OCI-LY1 (cell line): ENCODE data around the gene KIF17.

Experiments
- H2AFZ ChIP-seq: fragments of 200-600 bp; sonication (generic), shearing (Covaris generic); 2 replicates; pipeline ENCODE4 v1.6.0; 2014; ENCODE audit warnings: antibody characterized with exemption, mild to moderate bottlenecking, low read length
- H3F3A ChIP-seq: fragments of 200-600 bp; sonication (generic), shearing (Covaris generic); 2 replicates; pipeline ENCODE4 v1.6.0; 2014; ENCODE audit warnings: mild to moderate bottlenecking, antibody characterized with exemption, low read length, moderate library complexity; ENCODE audit not compliant: insufficient read depth
- H3K27ac ChIP-seq: fragments of 200-600 bp; sonication (generic); 2 replicates; pipeline ENCODE4 v1.5.1; 2014; ENCODE audit warnings: low read length, mixed run types, mild to moderate bottlenecking, low read depth; ENCODE audit not compliant: poor library complexity, severe bottlenecking
- H3K27me3 ChIP-seq: fragments of 200-600 bp; sonication (generic); 2 replicates; pipeline ENCODE4 v1.6.0; 2014; ENCODE audit warnings: antibody characterized with exemption, mild to moderate bottlenecking, low read length, moderate library complexity; ENCODE audit not compliant: insufficient read depth
- H3K36me3 ChIP-seq: fragments of 200-600 bp; sonication (generic); 2 replicates; pipeline ENCODE4 v1.6.1; 2014; ENCODE audit warnings: mild to moderate bottlenecking, antibody characterized with exemption, low read length, moderate library complexity, mixed read lengths; ENCODE audit not compliant: insufficient read depth
- H3K4me1 ChIP-seq: fragments of 200-600 bp; sonication (generic); 2 replicates; pipeline ENCODE4 v1.5.1; 2014; ENCODE audit warnings: mild to moderate bottlenecking, low read length, moderate library complexity; ENCODE audit not compliant: insufficient read depth, severe bottlenecking
- H3K4me2 ChIP-seq: fragments of 200-600 bp; sonication (generic), shearing (Covaris generic); 2 replicates; pipeline ENCODE4 v1.6.1; 2014; ENCODE audit warnings: low read length
- H3K4me3 ChIP-seq: fragments of 200-600 bp; sonication (generic); 2 replicates; pipeline ENCODE4 v1.5.1; 2014; ENCODE audit warnings: low read length, low read depth, mild to moderate bottlenecking, mixed read lengths; ENCODE audit not compliant: poor library complexity, severe bottlenecking
- H3K79me2 ChIP-seq: fragments of 200-600 bp; shearing (Covaris generic); 2 replicates; pipeline ENCODE4 v1.6.1; 2016; ENCODE audit warnings: mixed run types, low read length, mixed read lengths; ENCODE audit not compliant: insufficient read depth
- H3K9ac ChIP-seq: fragments of 200-600 bp; sonication (generic), shearing (Covaris generic); 2 replicates; pipeline ENCODE4 v1.6.1; 2014; ENCODE audit warnings: mild to moderate bottlenecking, low read length, mixed read lengths
- H3K9me2 ChIP-seq: fragments of 200-600 bp; sonication (generic), shearing (Covaris generic); 2 replicates; pipeline ENCODE4 v1.6.1; 2014; ENCODE audit warnings: low read depth, mild to moderate bottlenecking, low read length, mixed read lengths
- H3K9me3 ChIP-seq: fragments of 200-600 bp; shearing (Covaris generic); 2 replicates; pipeline ENCODE4 v1.6.1; 2014; ENCODE audit warnings: low read length, mixed read lengths
- H4K20me1 ChIP-seq: fragments of 200-600 bp; sonication (generic), shearing (Covaris generic); 2 replicates; pipeline ENCODE4 v1.6.0; 2016; ENCODE audit warnings: mild to moderate bottlenecking, low read length; ENCODE audit not compliant: insufficient read depth
- EZH2 ChIP-seq: fragments of 200-600 bp; sonication (generic), shearing (Covaris generic); IDR thresholded peaks from 2 replicates; pipeline ENCODE4 v1.8.0; 2017; ENCODE audit warnings: borderline replicate concordance, mixed run types, mild to moderate bottlenecking, antibody characterized with exemption, low read length, moderate library complexity, mixed read lengths
- TF ChIP-seq, protein P1 (sequence below): fragments of 200-600 bp; sonication (generic), shearing (Covaris generic); IDR thresholded peaks from 2 replicates; pipeline ENCODE4 v1.5.1; 2017; ENCODE audit warnings: mild to moderate bottlenecking, antibody characterized with exemption, low read length, moderate library complexity, mixed read lengths

The KIF17 gene

DNA sequence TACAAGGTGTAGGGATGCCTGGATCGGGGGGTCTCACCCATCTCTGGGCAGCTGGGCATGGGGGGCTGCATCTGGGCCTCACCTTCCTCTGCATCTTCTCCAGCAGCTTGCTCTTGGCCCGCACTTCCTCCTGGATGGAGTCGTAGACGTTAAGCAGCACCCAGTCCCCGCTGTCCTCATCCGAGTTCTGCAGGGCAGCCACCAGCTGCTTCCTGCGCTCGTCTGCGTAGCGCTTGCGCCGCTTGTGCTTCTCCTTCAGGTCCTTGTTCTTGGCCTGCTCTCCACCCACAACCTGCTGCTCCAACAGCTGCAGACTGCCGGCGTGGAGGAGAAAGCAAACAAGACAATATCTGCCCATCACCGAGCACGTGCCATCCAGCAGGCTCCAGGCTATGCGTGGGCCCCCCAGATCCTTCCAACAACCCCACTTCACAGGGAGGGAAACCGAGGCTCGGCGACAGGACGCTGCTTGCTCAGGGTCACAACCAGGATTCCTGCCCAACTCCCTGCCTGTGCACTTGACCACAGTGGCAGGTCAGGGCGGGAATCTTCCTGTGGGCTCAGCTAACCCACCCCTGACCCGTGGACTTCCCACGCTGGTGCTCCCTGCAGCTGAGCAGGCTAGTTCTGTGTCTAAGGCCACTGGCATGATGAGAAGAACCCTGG, 35.1 kb downstream of the KIF17 start:
- Histone ChIP-seq H3K4me3 (no peak overlapping the region), H2AFZ (no peak overlapping the region), H3K9me3 (0 out of 2 replicates have a peak, but pooled peaks cover 2% of the 10 kb centered on the region), H3K9ac (no peak overlapping the region), H3F3A (no peaks in the 10 kb centered on the region), H3K36me3 (no peaks in the 10 kb centered on the region; the same call in 1 of the 2 replicates), H3K4me1 (peaks cover 6% of the 10 kb centered on the region), H3K79me2 (no peaks in the 10 kb centered on the region), H3K27me3 (peaks cover 3% of the 10 kb centered on the region; the same call in 1 of the 2 replicates), H3K9me2 (no peaks in the 10 kb centered on the region), H4K20me1 (no peaks in the 10 kb centered on the region), H3K27ac (no peak overlapping the region), H3K4me2 (no peak overlapping the region)
- TF ChIP-seq, protein P1, sequence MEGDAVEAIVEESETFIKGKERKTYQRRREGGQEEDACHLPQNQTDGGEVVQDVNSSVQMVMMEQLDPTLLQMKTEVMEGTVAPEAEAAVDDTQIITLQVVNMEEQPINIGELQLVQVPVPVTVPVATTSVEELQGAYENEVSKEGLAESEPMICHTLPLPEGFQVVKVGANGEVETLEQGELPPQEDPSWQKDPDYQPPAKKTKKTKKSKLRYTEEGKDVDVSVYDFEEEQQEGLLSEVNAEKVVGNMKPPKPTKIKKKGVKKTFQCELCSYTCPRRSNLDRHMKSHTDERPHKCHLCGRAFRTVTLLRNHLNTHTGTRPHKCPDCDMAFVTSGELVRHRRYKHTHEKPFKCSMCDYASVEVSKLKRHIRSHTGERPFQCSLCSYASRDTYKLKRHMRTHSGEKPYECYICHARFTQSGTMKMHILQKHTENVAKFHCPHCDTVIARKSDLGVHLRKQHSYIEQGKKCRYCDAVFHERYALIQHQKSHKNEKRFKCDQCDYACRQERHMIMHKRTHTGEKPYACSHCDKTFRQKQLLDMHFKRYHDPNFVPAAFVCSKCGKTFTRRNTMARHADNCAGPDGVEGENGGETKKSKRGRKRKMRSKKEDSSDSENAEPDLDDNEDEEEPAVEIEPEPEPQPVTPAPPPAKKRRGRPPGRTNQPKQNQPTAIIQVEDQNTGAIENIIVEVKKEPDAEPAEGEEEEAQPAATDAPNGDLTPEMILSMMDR: no peak
- no peak for TF ChIP-seq EZH2

DNA sequence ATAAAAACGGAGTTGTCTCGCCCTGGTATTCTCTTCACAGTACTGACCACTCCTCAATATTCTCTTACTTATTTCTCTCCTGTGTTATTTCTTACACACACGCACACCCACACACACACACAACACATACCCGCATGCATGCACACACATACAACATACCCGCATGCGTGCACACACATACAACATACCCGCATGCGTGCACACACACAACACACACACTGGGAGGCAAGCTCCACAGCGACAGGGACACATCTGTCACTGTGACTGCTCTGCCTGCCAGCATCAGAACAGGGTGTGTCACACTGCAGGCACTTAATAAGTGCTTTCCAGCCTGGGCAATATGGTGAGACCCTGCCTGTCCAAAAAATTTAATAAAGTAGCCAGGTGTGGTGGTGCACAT, 35.8 kb downstream of the KIF17 start:
- H3K27me3 ChIP-seq: peaks cover 9% of the 10 kb centered on the region; the same call in 1 of the 2 replicates
- no peak overlapping the region for H2AFZ ChIP-seq
- H3K9me3 ChIP-seq: 0 out of 2 replicates have a peak, but pooled peaks cover 3% of the 10 kb centered on the region
- H3K9me2 ChIP-seq: no peaks in the 10 kb centered on the region
- H4K20me1 ChIP-seq: no peaks in the 10 kb centered on the region
- no peak overlapping the region for H3K4me2 ChIP-seq
- no peak overlapping the region for H3K27ac ChIP-seq
- no peaks in the 10 kb centered on the region for H3K79me2 ChIP-seq
- no peak for TF ChIP-seq EZH2
- TF ChIP-seq, protein P1: no peak
- H3K9ac ChIP-seq: no peak overlapping the region
- H3K36me3 ChIP-seq: no peaks in the 10 kb centered on the region; the same call in 1 of the 2 replicates
- peaks cover 6% of the 10 kb centered on the region for H3K4me1 ChIP-seq
- H3F3A ChIP-seq: no peaks in the 10 kb centered on the region
- H3K4me3 ChIP-seq: no peak overlapping the region

DNA sequence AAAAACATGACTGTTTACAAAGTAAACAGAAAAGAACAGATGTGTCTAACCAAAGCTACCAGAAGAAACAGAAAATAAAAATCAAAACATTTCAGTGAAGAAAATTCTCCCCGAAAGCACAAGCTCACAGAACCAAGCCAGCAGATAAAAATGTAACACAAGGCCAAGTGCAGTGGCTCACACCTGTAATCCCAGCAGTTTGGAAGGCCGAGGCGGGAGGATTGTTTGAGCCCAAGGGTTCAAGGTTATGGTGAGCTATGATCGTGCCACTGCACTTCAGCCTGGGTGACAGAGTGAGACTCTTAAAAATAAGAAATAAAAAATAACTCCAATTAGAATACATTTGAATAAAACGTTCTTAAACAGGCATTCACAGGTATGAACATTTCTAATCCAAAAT, 37.5 kb downstream of the KIF17 start:
- no peak overlapping the region for H2AFZ ChIP-seq
- H3K79me2 ChIP-seq: no peaks in the 10 kb centered on the region
- H3K9me2 ChIP-seq: no peaks in the 10 kb centered on the region
- no peak overlapping the region for H3K4me3 ChIP-seq
- no peak for TF ChIP-seq EZH2
- TF ChIP-seq, protein P1: no peak
- H3K9ac ChIP-seq: no peak overlapping the region
- H3K9me3 ChIP-seq: 0 out of 2 replicates have a peak, but pooled peaks cover 3% of the 10 kb centered on the region
- peaks cover 6% of the 10 kb centered on the region for H3K4me1 ChIP-seq
- no peaks in the 10 kb centered on the region for H4K20me1 ChIP-seq
- no peaks in the 10 kb centered on the region for H3F3A ChIP-seq
- H3K36me3 ChIP-seq: no peaks in the 10 kb centered on the region; the same call in 1 of the 2 replicates
- peaks cover 9% of the 10 kb centered on the region; the same call in 1 of the 2 replicates for H3K27me3 ChIP-seq
- H3K4me2 ChIP-seq: no peak overlapping the region
- H3K27ac ChIP-seq: no peak overlapping the region
